GM21447 (cell line): ENCODE measurements around the gene ITPRIP.
A peak's percentile ranks its signal among the peaks of the same experiment; 100 is the strongest.

ENCODE experiments used
- ATAC-seq: cut with Tn5 transposase; IDR thresholded peaks from one replicate; pipeline ENCODE4 v1.9.1; 2021; ENCODE audit not compliant: unreplicated experiment

The ITPRIP gene

GRCh38 chr10:104337985-104338735 is at the start of gene ITPRIP:
Gene ITPRIP, minus strand, starts transcription at chr10:104338465. Its CDS starts 22,414 bp downstream, at chr10:104316051.
- ATAC-seq, result peak; percentile 72

- no peak for ATAC-seq
These were observed 49.0 kb upstream of the ITPRIP start for GRCh38 chr10:104387130-104387888.

GRCh38 chr10:104380336-104380735 is 42.1 kb upstream of the ITPRIP start:
- ATAC-seq, result no peak

- no peak for ATAC-seq
These were observed 38.6 kb upstream of the ITPRIP start for GRCh38 chr10:104376784-104377300.

GRCh38 chr10:104374591-104374990 is 36.3 kb upstream of the ITPRIP start:
- ATAC-seq, result no peak

GRCh38 chr10:104371753-104372152 is 33.5 kb upstream of the ITPRIP start:
- ATAC-seq, result no peak

GRCh38 chr10:104368381-104368780 is 30.1 kb upstream of the ITPRIP start:
- ATAC-seq, result no peak

GRCh38 chr10:104367904-104368303 is 29.6 kb upstream of the ITPRIP start:
- no peak for ATAC-seq

- ATAC-seq, result no peak
These were observed 21.5 kb upstream of the ITPRIP start for GRCh38 chr10:104359811-104360210.

- ATAC-seq, result peak; percentile 61
These were observed 15.2 kb upstream of the ITPRIP start, which contains the start of gene CFAP58 for GRCh38 chr10:104353325-104354048. Gene CFAP58, plus strand, starts transcription at chr10:104353833. Its CDS starts 65 bp downstream, at chr10:104353898.

GRCh38 chr10:104351919-104352318 is 13.7 kb upstream of the ITPRIP start:
- ATAC-seq, result no peak

- no peak for ATAC-seq
These were observed 12.9 kb upstream of the ITPRIP start for GRCh38 chr10:104351061-104351702.

GRCh38 chr10:104350127-104350635 is 11.9 kb upstream of the ITPRIP start:
- peak; percentile 41 for ATAC-seq

GRCh38 chr10:104349623-104350126 is 11.4 kb upstream of the ITPRIP start:
- peak; percentile 59 for ATAC-seq

GRCh38 chr10:104348601-104349000 is 10.3 kb upstream of the ITPRIP start:
- no peak for ATAC-seq

GRCh38 chr10:104347295-104348045 is 9.2 kb upstream of the ITPRIP start:
- no peak for ATAC-seq

- ATAC-seq, result no peak
These were observed 7.7 kb upstream of the ITPRIP start for GRCh38 chr10:104345941-104346340.

GRCh38 chr10:104345515-104345914 is 7.2 kb upstream of the ITPRIP start:
- no peak for ATAC-seq

- ATAC-seq, result no peak
These were observed 6.0 kb upstream of the ITPRIP start for GRCh38 chr10:104344219-104344618.
